Stimulated activated CD4-positive, alpha-beta T cell treated with anti-CD3 and anti-CD28 coated beads, Interleukin-4, amount 100 ng/mL, for 48 hours (primary cell): Measurements from ENCODE around the gene SCART1.
"Not testable (repeated sequence)": the region's sequence is repeated elsewhere in the genome, so short reads cannot be mapped to it uniquely, and the experiment has no call there.

Source experiments
- DNase-seq, 2 donors: peaks; one replicate each; pipeline ENCODE4 v3.0.0-alpha.2; 2020; ENCODE audit warnings: low read depth in 2 of 2

Gene SCART1

DNA sequence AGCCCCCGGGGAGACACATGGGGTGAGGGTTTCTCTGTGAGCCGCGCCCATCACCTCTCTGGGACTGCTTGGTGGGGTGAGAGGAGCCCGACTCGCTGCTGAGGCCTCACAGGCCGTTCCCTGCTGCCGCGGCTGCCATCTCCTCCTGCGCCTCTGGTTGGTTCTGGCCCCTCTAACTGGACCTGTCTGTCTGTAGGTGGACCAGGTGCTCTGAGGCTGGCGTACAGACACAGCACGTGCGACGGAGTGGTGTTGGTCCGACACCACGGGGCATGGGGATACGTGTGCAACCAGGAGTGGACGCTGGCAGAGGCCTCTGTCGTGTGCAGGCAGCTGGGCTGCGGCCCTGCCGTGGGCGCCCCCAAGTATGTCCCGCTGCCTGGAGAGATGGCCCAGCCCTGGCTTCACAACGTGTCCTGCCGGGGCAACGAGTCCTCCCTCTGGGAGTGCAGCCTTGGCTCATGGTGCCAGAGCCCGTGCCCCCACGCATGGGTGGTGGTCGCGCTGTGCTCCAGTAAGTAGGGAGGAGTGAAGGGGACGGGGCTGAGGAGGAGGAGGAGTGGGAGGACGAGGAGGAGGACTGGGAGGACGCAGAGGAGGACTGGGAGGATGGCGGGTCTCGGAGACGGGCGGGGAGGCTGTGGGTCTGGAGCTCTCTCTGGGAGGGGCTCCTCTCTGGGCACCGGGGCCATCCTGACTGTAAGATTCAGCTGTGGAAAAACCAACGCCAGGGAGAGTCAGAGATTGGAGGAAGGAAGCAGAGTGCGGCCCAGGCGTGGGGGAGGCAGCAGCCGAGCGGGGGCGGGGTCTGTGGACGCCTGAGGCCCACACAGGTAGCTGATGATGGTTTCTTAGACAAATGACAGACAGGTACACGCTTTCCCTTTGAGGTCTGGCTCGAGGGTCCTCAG lies 2.6 kb downstream of the SCART1 start:
- no peak for DNase-seq

DNA sequence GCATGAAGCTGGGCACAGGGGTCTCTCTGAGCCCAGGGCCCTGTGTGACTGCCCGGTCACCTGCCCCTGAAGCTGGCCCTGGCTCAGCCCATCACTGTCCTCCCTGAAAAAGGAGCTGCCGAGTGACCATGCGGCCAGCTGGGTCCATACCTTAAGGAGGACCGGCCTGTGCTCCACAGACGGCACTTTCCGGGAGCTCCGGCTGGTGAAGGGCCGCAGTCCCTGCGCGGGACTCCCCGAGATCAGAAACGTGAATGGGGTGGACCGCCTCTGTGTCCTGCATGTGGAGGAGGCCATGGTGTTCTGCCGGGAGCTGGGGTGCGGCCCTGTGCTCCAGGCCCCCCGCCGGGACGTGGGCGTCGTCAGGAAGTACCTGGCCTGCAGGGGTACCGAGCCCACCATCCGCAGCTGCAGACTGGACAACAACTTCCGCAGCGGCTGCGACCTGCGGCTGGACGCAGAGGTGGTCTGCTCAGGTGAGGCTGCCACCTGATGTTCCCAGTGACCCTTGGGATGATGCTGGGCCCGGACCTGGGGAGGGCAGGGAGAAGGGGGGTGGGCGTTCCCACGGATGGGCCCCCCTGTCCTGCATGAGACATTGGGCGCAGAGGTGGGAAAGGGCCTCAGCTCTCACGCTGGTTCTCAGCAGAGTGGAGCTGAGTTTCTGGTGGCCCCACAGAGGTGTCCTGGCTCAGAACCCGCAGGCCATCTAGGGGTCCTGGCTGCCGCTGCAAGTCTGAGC lies 3.5 kb downstream of the SCART1 start:
- DNase-seq, result no peak

DNA sequence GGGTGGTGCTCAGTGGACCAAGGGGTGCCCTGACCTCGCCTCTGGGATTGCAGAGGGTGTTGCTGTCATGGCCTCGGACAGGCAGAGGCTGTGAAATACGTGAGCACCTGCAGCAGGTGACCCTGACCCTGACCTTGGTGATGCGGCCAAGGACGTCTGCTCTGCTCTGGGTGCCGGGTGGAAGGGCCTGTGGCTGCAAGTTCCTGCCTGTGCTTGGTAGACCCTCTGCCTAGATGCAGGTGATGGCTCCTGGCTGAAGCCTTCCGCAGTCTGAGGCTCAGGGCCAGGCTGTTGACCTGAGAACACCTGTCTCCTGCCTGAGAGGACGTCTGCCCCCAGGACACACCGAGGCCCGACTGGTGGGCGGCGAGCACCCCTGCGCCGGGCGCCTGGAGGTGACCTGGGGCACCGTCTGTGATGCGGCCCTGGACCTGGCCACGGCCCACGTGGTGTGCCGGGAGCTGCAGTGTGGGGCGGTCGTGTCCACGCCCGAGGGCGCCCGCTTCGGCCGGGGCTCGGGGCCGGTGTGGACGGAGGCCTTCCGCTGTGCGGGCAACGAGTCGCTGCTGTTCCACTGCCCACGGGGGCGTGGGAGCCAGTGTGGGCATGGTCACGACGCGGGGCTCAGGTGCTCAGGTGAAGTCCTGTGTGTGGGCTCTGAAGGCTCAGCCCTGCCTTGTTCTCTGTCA lies 4.4 kb downstream of the SCART1 start:
- no peak for DNase-seq

DNA sequence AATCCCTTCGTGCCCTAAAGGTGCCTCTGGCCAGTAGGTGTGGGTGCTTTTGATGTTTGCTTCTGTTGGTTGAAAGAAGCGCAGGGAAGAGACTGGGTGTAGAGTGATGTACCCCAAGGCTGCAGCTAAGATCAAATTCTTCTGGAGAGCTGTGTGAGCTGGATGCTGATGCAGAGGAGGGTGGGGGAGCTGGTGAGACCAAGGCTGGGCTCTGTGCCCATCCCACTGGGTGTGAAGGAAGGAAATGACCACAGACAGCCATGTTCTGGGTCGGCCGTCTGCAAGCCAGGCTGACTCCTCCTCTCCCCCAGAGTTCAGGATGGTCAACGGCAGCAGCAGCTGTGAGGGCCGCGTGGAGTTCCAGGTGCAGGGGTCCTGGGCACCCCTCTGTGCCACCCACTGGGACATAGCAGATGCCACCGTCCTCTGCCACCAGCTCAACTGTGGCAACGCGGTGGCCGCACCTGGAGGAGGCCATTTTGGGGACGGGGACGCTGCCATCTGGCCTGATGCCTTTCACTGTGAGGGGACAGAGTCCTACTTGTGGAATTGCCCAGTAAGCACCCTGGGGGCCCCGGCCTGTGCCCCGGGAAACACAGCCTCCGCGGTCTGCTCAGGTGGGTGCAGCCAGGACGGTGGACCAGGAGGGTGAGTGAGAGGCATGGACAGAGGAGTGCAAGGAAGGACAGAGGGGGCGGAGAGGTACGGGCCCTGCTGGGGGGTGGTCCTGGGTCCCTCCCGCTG lies 5.1 kb downstream of the SCART1 start:
- DNase-seq, result no peak

GRCh38 chr10:133459454-133460207 lies 5.9 kb downstream of the SCART1 start:
- DNase-seq, result no peak

DNA sequence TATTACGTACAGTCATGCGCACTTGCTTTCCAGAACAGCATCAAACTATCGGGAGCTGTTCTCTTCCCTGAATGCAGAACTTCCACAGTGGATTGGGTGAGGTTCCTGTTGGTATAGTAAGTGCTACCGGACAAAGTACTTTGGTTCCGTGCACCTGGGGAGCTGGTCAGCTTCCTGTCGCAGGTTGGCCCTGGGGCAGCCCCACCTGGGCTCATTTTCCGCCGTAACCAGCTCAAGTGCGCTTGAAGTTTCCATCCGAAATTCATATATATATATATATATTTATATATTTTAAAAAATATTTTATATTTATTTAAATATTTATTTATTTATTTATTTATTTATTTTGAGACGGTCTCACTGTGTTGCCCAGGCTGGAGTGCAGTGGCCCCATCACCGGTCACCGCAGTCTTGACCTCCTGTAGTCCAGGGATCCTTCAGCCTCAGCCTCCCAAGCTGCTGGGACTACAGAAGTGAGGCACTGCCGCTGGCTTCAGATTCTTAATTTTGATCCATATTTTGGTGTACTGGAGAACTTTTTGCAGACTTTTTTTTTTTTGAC lies 6.5 kb downstream of the SCART1 start:
- no peak for DNase-seq

- DNase-seq, result no peak
Observed at GRCh38 chr10:133461027-133461426, 7.3 kb downstream of the SCART1 start.

DNA sequence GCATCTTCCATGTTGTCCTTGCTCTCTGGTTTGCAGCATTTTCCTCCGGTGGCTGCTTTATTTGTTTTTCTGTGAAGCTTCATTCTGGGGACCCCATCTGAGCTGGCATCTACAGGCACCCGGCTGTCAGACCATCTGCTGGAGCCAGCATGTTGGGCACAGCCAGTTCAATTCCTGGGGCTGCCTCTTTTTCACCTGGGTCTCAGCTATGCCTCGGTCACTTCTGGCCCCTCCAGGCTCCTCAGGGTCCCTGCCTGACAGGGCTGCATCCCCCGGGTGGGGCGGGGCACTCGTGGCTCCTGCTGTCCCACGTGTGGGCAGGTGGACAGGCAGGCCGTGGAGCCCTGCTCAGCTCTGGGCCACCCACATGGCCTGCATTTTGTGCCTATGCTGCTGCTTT lies 8.1 kb downstream of the SCART1 start:
- DNase-seq, result no peak

GRCh38 chr10:133462512-133463305 lies 9.0 kb downstream of the SCART1 start:
- no peak for DNase-seq

GRCh38 chr10:133464582-133465031 lies 10.9 kb downstream of the SCART1 start:
- no peak for DNase-seq

- no peak for DNase-seq
Observed at GRCh38 chr10:133465191-133465949, 11.6 kb downstream of the SCART1 start.

GRCh38 chr10:133465950-133466474 lies 12.3 kb downstream of the SCART1 start:
- no peak for DNase-seq

DNA sequence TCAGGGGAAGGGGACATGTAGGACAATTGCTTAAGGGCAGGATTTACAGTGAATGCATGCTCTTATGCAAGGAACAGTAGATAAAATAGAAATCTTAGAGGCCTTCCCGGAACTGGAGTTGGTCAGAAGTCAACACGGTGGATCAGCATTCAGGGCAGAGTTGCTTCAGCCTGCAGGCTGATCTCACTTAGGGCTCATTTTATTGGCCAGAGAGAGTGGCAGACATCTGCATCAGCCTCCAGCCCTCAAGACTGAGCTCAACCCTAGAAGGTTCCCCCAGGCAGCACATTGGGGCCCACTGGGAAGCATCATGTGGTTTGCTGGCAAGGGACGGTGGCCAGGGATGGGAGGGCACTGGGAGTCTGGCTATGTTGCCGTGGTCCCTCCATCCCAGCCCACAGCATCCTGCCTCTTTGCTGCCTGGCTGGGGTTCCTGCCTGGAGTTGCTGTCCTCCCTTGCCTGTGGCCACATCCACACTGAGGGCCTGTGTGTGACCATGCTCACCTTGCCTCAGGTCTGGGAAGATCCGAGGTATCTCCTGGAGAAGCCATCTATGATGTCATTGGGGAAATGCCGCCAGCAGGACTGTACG lies 13.0 kb downstream of the SCART1 start:
- DNase-seq, result no peak

DNA sequence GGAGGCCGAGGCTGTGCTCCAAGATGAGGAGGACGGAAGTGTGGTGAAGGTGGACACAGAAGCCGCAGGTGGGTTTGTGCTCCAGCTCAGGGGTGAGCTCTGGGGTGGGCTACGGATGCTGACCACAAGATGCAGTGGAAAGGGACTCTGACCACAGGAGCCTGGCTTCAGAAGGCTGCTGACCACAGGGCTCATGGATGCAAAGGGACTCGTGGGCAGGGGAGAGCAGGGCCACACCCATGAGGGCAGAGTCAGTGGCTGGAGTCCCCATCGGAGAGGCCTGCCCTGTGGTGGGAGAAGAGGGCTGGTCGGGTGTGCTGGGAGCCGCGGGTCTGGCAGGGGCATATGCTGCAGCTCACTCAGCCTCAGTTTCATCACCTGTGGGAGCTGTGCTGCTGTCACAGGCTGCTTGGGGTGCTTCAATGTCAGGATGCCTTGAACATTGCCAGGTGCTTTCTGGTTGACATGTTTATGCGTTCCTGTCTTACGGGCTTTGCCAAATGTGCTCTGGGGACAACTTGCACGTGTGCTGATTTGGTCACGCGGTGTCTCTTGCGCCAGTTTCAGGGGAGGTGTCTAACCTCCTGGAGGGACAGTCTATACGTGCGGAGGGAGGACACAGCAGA lies 13.7 kb downstream of the SCART1 start:
- no peak for DNase-seq

- not testable (repeated sequence) for DNase-seq
Observed at GRCh38 chr10:133469205-133469604, 15.5 kb downstream of the SCART1 start.

GRCh38 chr10:133471300-133472109 lies 17.8 kb downstream of the SCART1 start:
- no peak for DNase-seq

DNA sequence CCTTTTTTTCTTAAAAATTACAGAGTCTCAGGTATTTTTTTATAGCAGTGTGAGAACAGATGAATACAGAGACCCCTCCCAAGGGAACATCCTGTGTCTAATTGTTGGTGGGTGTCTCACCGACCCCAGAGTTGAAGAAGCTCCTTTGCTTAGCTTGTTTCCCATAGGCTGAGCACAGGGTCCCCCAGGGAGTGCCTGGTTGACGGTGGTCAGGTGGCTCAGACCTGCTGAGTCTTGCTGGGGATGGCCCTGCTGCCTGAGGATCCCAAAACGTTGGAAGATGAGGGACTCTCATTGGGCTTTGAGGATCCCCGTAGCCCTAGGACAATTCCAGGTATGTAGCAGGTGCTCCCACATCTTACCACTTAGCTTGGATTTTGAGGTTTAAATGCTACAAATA lies 19.5 kb downstream of the SCART1 start:
- no peak for DNase-seq
